HG03378 (cell line): ENCODE data around the gene HRK.

ENCODE experiments used
- ATAC-seq: cut with Tn5 transposase; IDR thresholded peaks from one replicate; pipeline ENCODE4 v1.9.1; 2021; ENCODE audit warnings: mild to moderate bottlenecking, moderate library complexity; ENCODE audit not compliant: unreplicated experiment

HRK gene

GRCh38 chr12:116874324-116874995 lies 6.8 kb downstream of the HRK start:
- ATAC-seq: no peak

DNA sequence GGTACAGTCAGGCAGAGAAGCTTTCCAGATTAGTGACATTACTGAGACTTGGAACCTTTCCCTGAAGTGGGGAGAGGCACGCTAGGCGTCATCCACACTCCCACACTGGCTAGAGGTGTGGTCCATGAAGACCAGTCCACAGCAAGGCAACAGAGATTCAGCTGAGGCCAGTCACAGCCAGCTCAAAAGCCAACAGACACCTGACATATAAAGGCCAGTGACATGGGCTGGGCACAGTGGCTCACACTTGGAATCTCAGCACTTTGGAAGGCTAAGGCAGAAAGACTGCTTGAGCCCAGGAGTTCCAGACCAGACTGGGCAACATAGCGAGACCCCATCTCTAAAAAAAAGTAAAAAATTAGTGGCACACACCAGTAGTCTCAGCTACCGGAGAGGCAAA lies 10.9 kb downstream of the HRK start:
- ATAC-seq: no peak

DNA sequence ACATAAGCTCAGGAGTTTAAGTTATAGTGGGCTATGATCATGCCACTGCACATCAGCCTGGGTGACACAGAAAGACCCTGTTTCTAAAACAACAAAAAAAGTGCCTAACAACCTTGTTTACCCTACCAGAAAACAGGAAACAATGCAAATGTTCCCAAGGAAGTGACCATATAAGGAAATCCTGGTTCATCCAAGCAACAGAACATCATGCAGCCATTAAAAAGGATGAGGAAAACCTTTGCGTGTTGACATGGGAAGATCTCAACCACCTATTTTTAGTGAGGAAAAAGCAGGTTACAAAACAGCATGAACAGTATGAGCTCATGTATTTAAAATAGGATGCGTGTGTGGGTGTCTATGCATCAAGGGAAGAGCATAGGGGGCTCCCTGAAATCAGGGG lies 13.7 kb downstream of the HRK start:
- ATAC-seq: no peak

DNA sequence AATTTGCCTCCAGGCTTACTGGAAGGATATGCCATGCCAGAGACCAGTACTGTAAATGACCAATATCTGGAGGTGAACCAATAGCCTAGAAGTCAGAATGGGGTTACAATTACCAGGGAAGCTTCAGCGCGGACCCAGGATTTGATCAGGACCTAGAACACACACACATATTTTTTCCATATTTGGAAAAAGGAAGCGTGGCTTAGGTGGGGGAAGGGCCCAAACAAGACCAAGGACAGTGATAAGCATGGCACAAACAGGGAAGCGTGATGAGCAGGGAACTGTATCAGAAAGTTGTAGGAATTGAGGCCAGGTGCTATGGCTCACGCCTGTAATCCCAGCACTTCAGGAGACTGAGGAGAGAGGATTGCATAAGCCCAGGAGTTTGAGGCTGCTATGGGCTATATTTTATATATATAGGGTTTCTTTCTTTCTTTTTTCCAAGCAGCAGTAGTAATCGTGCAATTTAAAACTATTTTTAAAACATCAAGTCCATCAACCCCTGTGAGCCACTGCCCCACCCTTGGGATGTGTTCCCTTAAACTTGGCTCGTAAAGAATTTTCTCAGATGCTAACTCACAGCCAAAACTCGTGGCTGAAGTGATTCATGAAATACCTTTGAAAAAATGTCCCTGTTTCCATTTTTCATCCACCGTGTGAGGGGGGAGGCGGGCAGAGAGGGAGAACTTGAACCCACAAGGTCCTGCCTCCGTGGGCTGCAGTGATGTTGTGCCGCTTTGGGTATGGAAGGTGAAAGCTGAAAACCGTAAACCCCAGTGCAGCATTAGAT lies 16.7 kb downstream of the HRK start:
- no peak for ATAC-seq

GRCh38 chr12:116863275-116863767 lies 17.9 kb downstream of the HRK start:
- ATAC-seq: no peak

DNA sequence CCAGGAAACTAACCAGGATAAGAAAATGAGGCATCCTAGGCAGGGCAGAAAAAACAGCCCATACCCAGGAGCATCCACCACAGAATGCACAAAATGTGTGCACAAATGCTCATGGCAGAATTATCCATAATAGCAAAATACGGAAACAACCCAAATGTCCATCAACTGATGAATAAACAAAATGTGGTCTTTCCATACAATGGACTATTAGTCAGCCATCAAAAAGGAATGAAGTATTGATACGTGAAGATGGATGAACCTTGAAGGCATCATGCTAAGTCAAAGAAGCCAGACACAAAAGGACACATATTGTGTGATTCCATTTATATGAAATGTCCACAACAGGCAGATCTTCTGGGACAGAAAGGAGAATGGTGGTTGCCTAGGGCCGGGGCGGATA lies 19.1 kb downstream of the HRK start:
- ATAC-seq: no peak

DNA sequence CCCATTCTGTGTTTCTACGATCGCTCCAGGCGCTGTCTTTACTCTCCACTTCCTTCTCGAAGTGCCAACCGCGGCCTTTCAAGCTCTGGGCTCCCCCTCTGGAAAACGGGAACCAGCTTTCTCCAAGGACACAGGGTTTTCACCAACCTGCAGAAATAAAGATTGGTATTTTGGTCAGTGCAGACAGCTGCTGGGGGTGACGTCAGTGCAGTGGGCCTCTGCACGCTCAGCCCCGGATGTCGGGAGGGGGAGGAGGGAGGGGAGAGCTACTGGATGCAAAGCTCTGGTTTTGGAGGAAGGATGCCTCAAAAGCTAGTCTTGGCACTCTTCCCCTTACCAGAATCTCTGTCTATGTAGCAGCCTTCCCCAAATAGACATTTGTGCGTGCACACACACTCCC lies 19.9 kb downstream of the HRK start:
- peak; percentile 46 for ATAC-seq

DNA sequence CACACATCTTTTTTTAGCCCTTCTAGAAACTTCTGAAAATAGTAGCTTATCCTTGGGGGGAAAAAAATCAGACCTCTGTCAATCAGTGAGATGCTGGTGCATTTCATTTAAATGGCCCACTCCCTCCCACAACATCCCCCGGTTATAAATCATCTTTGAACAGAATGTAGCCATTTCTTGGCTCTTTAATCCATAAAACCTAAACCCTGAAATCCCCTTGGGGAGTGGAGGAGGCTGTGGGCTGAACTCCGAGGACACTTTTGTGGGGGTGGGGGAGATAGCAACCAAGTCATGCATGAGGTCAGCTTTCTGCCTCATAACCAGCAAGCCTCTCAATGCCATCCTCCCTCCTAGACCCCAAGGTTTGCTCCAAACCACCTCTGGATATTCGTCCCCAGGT lies 21.0 kb downstream of the HRK start:
- ATAC-seq: no peak

DNA sequence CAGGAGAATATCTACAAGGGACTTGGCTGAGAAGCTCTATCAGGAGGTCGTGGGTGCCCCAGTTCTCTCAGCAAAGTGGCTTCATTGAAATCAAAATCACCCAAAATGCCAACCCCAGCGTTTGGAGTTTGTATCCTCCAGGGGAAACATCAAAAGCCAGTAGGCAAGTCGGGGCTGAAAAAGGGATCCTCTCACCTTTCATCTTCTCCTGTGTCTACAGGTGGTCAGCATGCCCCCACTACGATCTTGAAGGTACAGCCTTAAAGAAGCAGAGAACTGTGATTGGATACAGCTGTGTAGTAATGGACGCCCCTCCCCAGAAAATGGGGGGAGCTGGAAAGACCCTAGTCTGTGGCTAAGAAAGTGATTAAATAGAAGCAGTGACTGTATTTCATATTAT lies 22.2 kb downstream of the HRK start:
- ATAC-seq: no peak

DNA sequence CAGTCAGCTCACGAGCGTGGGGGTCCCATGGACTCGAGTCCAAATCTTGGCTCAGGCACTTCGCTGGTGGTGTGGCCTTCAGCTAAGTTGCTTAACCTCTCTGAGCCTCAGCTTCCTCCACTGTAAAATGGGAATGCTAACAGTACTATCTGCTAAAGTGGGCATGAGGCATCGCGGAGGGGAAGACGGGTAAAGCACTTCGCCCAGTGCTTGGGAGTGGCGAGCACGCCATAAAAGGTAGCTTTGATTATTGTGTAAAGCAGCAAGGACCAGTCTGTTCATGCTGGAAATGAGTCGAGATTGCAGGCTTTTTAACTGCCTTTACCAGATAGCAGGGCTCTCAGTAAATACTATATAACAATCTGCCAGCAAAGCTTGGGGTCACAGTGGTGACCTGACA lies 24.5 kb downstream of the HRK start:
- no peak for ATAC-seq

DNA sequence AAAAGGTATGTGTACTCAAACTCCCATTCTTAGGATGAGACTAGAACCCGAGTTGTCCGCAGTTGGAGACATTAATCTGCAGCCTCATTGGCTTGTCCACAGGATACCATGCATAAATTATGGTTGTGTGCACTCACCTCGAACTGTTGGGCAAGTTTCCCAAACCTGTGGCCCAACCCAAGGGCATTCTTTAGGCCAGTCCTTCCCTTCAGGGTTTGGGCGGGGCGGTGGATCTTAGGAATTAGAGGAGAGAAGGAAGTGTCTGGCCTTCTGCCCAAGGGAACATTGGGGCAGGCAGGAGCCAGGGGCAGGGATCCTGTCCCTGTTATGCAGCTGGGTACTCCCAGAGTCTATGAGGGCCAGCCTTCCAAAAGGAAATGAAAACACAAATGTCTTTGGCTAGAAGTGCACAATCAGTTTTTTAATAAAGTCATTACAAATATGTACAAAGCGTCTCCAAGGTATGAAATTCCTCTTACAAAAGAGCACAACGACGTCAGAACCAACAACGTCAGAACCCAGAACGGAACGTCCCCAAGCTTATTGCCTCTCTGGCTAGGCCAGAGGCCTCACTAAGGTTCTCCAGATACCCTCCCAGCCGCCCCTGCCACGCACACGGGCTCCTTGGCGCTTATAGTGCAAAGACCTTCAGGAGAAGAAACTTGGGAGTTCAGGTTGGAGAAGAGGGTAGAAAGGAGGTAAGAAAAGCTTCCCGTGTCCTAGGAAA lies 25.3 kb downstream of the HRK start:
- no peak for ATAC-seq

DNA sequence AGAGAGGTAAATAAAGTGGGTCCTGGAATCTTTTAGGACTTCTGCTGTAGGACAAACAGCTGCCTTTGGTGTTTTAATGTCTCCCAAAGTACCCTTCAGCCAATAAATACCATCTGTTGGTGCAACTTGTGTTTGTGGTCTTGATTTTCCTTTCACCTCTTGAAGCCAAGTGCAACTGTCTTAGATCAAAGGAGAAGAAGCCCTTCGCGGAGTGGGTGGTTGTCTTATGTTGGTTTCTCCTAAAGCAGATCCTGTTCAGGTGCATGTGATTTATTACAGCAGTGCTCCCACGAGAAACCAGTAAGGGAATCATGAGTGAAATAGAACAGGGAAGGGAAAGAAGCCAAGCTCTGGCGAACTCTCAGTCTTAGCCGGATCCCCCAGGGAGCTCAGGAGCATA lies 27.7 kb downstream of the HRK start:
- ATAC-seq: no peak

GRCh38 chr12:116852303-116852702 lies 28.9 kb downstream of the HRK start:
- no peak for ATAC-seq

DNA sequence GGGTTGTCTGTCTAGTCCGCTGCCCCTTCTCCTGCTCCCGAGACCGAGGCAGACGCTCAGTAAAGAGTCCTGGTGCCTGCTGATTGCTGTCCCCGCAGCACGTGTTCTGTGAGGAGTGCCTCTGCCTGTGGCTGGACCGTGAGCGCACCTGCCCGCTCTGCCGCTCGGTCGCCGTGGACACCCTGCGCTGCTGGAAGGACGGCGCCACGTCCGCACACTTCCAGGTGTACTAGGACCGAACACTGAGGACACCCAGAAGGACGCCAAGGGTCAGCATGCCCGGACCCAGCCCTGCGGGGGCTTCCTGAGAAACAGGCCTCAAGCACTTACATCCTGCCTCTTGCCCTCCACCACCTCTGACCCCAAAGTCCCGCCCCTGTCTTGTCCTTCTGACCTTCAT lies 32.0 kb downstream of the HRK start:
- ATAC-seq: no peak

- ATAC-seq: no peak
Measured at GRCh38 chr12:116843085-116843484, 38.2 kb downstream of the HRK start.

GRCh38 chr12:116839287-116839830 lies 41.9 kb downstream of the HRK start:
- ATAC-seq: no peak

DNA sequence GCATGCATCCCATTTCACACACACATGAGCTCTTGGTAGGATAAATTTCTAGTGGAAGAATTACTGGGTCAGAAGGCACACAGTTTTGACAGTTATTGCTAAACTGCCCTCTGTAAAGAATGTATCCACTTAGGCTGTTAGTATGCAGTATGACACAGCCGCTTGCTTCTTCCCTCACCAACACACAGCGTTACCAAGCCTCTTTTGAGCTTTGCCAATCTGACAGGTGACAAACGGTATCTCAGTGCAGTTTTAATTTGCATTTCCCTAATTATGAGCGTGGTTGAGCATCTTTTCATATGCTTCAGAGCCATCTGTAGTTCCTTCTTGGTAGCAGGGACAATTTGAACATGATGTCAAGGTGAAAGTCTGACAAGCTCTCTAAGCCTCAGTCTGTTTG lies 42.9 kb downstream of the HRK start:
- ATAC-seq: no peak

GRCh38 chr12:116837097-116837496 lies 44.1 kb downstream of the HRK start:
- ATAC-seq: no peak

- ATAC-seq: no peak
Measured at GRCh38 chr12:116835484-116835883, 45.8 kb downstream of the HRK start.

DNA sequence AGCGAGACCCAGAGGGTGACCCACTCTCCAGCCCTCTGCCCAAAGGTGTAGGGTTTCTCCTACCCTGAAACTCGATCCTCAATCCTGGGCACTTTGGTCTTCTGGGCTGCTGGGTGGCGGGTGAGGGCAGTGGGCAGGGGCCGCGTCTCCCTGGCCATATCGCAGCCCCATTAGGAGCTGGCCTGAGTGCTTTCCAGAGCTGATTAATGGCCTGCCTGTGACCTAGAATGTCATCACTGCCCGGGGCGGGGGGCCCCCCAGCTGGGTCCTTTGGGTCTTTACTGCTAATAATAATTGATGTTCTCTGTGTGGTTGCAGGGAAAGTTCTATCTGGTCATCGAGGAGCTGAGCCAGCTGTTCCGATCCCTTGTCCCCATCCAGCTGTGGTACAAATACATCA lies 47.8 kb downstream of the HRK start:
- ATAC-seq: no peak

DNA sequence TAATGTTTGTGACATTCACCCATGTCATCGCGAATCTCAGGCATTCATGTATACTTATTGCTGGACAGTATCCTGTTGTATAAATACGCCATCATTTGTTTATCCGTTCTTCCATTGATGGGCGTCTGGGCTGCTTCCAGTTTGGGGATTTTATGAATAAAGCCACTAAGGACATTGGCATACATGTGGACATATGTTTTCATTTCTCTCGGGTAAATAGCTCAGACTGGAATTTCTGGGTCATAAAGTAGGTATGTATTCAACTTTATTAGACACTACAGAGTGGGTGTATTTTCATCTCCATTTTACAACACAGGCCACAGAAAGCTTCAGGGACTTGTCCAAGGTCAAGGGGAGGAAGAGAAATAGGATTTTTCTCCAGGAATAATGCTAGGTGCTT lies 48.9 kb downstream of the HRK start:
- ATAC-seq: no peak

GRCh38 chr12:116827432-116827831 lies 53.8 kb downstream of the HRK start:
- no peak for ATAC-seq
